Measurements from ENCODE around the gene FRAT2.

FRAT2 gene

GRCh38 chr10:97312897-97313296, 21.6 kb downstream of the FRAT2 start:
- Histone ChIP-seq H3K79me1 (replicated peaks; ENCODE audit: low read length, poor library complexity, severe bottlenecking) (no peaks in the 10 kb centered on the region), H2BK12ac (ENCODE audit: low read length in 2 of 2) (no peak overlapping the region), H2AFZ (ENCODE audit: low read depth, low read length) (no peak overlapping the region), H3K4me2 (ENCODE audit: low read length, poor library complexity, severe bottlenecking) (no peak overlapping the region), H3K36me3 (ENCODE audit: control insufficient read depth in 1 of 2, insufficient read depth in 2 of 2, low read depth in 1 of 2, low read length in 2 of 2) (no peaks in the 10 kb centered on the region), H4K91ac (ENCODE audit: low read length) (no peak overlapping the region), H2AK5ac (ENCODE audit: low read length, severe bottlenecking) (no peak overlapping the region), H3K27ac (ENCODE audit: low read length, poor library complexity, severe bottlenecking) (no peak overlapping the region), H2BK15ac (ENCODE audit: low read depth, poor library complexity, severe bottlenecking) (no peak overlapping the region), H3K14ac (ENCODE audit: low read length in 2 of 2) (no peak overlapping the region), H3K4me1 (ENCODE audit: control insufficient read depth, insufficient read depth, low read depth, low read length) (no peaks in the 10 kb centered on the region), H3K9ac (ENCODE audit: low read length) (no peak overlapping the region), H3K27me3 (ENCODE audit: control insufficient read depth in 1 of 2, insufficient read depth in 1 of 2, low read length in 2 of 2) (peaks cover 0 to 7% of the 10 kb centered on the region in 2 experiments), H3K23ac (ENCODE audit: low read length in 2 of 2) (no peak overlapping the region), H2BK5ac (ENCODE audit: low read depth, low read length, poor library complexity, severe bottlenecking) (no peak overlapping the region), H3K9me3 (ENCODE audit: control insufficient read depth, low read length) (no peaks in the 10 kb centered on the region), H3K4me3 (ENCODE audit: insufficient read depth in 1 of 2, low read depth in 1 of 2, low read length in 2 of 2) (no peak overlapping the region), H3K4ac (ENCODE audit: low read depth in 1 of 2, low read length in 2 of 2) (no peak overlapping the region), H3K18ac (ENCODE audit: low read depth in 1 of 2, low read length in 2 of 2) (no peak overlapping the region), H4K8ac (ENCODE audit: low read length) (no peak overlapping the region), H2BK120ac (ENCODE audit: low read depth, low read length) (no peak overlapping the region)
- no peak for DNase-seq
- 87% methylated on average over 6 of the region's 6 CpGs for WGBS

DNA sequence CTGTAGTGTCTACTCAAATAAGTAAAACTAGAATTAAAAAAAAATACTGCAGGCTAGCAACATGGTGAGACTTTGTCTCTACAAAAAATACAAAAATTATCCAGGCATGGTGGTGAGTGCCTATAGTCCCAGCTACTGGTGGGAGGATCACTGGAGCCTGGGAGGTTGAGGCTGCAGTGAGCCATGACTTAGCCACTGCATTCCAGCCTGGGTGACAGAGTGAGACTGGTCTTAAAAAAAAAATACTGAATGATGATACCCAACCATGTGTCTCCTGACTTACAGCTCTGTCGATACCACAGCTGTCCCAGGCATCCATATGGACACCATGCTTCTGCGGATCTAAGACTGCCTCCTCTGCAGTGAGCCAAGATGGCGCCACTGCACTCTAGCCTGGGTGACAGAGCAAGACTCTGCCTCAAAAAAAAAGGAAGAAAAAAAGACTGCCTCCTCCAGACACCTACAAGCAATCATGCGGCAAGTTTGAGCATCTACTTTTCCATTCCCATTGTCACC, 23.4 kb downstream of the FRAT2 start:
- H3K4me2 ChIP-seq (ENCODE audit: low read length, poor library complexity, severe bottlenecking): no peak overlapping the region
- no peak overlapping the region for H4K91ac ChIP-seq (ENCODE audit: low read length)
- H3K79me1 ChIP-seq (replicated peaks; ENCODE audit: low read length, poor library complexity, severe bottlenecking): no peaks in the 10 kb centered on the region
- 94% methylated on average over 4 of the region's 4 CpGs for WGBS
- H3K36me3 ChIP-seq (ENCODE audit: control insufficient read depth in 1 of 2, insufficient read depth in 2 of 2, low read depth in 1 of 2, low read length in 2 of 2): no peaks in the 10 kb centered on the region
- H2BK12ac ChIP-seq (ENCODE audit: low read length in 2 of 2): no peak overlapping the region
- H3K4ac ChIP-seq (ENCODE audit: low read depth in 1 of 2, low read length in 2 of 2): no peak overlapping the region
- H3K9ac ChIP-seq (ENCODE audit: low read length): no peak overlapping the region
- H2BK5ac ChIP-seq (ENCODE audit: low read depth, low read length, poor library complexity, severe bottlenecking): no peak overlapping the region
- no peak for DNase-seq
- no peak overlapping the region for H3K4me3 ChIP-seq (ENCODE audit: insufficient read depth in 1 of 2, low read depth in 1 of 2, low read length in 2 of 2)
- no peaks in the 10 kb centered on the region for H3K4me1 ChIP-seq (ENCODE audit: control insufficient read depth, insufficient read depth, low read depth, low read length)
- H3K27ac ChIP-seq (ENCODE audit: low read length, poor library complexity, severe bottlenecking): no peak overlapping the region
- no peak overlapping the region for H2BK120ac ChIP-seq (ENCODE audit: low read depth, low read length)
- no peak overlapping the region for H2AFZ ChIP-seq (ENCODE audit: low read depth, low read length)
- H3K23ac ChIP-seq (ENCODE audit: low read length in 2 of 2): no peak overlapping the region
- H3K18ac ChIP-seq (ENCODE audit: low read depth in 1 of 2, low read length in 2 of 2): no peak overlapping the region
- no peak overlapping the region for H2AK5ac ChIP-seq (ENCODE audit: low read length, severe bottlenecking)
- H2BK15ac ChIP-seq (ENCODE audit: low read depth, poor library complexity, severe bottlenecking): no peak overlapping the region
- no peak overlapping the region for H3K14ac ChIP-seq (ENCODE audit: low read length in 2 of 2)
- no peak overlapping the region for H4K8ac ChIP-seq (ENCODE audit: low read length)
- no peaks in the 10 kb centered on the region for H3K9me3 ChIP-seq (ENCODE audit: control insufficient read depth, low read length)
- H3K27me3 ChIP-seq (ENCODE audit: control insufficient read depth in 1 of 2, insufficient read depth in 1 of 2, low read length in 2 of 2): no peaks in the 10 kb centered on the region

- Histone ChIP-seq H2BK12ac (ENCODE audit: low read length in 2 of 2) (no peak overlapping the region), H2AFZ (ENCODE audit: low read depth, low read length) (no peak overlapping the region), H2BK5ac (ENCODE audit: low read depth, low read length, poor library complexity, severe bottlenecking) (peak overlapping the region; percentile 44), H2BK120ac (ENCODE audit: low read depth, low read length) (no peak overlapping the region), H3K23ac (ENCODE audit: low read length in 2 of 2) (no peak overlapping the region), H3K9me3 (ENCODE audit: control insufficient read depth, low read length) (no peaks in the 10 kb centered on the region), H3K18ac (ENCODE audit: low read depth in 1 of 2, low read length in 2 of 2) (peak overlapping the region in 1 of 2 experiments; percentile 12), H3K4me3 (ENCODE audit: insufficient read depth in 1 of 2, low read depth in 1 of 2, low read length in 2 of 2) (no peak overlapping the region), H3K36me3 (ENCODE audit: control insufficient read depth in 1 of 2, insufficient read depth in 2 of 2, low read depth in 1 of 2, low read length in 2 of 2) (no peaks in the 10 kb centered on the region), H3K4me1 (ENCODE audit: control insufficient read depth, insufficient read depth, low read depth, low read length) (no peaks in the 10 kb centered on the region), H3K4ac (ENCODE audit: low read depth in 1 of 2, low read length in 2 of 2) (no peak overlapping the region), H3K9ac (ENCODE audit: low read length) (no peak overlapping the region), H3K79me1 (replicated peaks; ENCODE audit: low read length, poor library complexity, severe bottlenecking) (no peaks in the 10 kb centered on the region), H3K27me3 (ENCODE audit: control insufficient read depth in 1 of 2, insufficient read depth in 1 of 2, low read length in 2 of 2) (no peaks in the 10 kb centered on the region), H2AK5ac (ENCODE audit: low read length, severe bottlenecking) (no peak overlapping the region), H4K8ac (ENCODE audit: low read length) (no peak overlapping the region), H2BK15ac (ENCODE audit: low read depth, poor library complexity, severe bottlenecking) (no peak overlapping the region), H4K91ac (ENCODE audit: low read length) (no peak overlapping the region), H3K27ac (ENCODE audit: low read length, poor library complexity, severe bottlenecking) (no peak overlapping the region), H3K14ac (ENCODE audit: low read length in 2 of 2) (no peak overlapping the region), H3K4me2 (ENCODE audit: low read length, poor library complexity, severe bottlenecking) (no peak overlapping the region)
- WGBS: 79% methylated on average over 10 of the region's 10 CpGs
- DNase-seq: peak; percentile 25
Measured at GRCh38 chr10:97307866-97308780, 26.4 kb downstream of the FRAT2 start.

DNA sequence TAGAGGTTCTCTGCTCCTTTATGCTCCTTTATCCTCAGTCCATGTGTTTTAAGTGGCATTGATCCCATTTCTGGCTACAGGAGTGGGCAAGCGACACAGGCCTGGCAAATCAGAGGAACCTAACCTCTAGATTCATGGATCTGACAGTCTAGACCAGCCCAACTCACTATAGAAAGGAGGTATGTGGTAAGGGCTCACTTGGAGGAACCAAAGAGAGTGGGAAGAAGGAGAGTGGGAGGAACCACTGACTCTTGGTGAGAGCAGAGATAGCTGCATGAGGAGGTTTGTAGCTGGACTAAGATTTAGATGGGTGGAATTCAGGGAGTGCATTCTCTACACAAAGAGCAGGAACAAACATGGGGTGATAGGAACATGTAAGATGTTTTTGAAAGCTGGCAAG, 27.1 kb downstream of the FRAT2 start:
- no peak overlapping the region for H2BK12ac ChIP-seq (ENCODE audit: low read length in 2 of 2)
- no peak overlapping the region for H2BK5ac ChIP-seq (ENCODE audit: low read depth, low read length, poor library complexity, severe bottlenecking)
- H3K9me3 ChIP-seq (ENCODE audit: control insufficient read depth, low read length): no peaks in the 10 kb centered on the region
- no peak for DNase-seq
- no peak overlapping the region for H3K18ac ChIP-seq (ENCODE audit: low read depth in 1 of 2, low read length in 2 of 2)
- H3K4ac ChIP-seq (ENCODE audit: low read depth in 1 of 2, low read length in 2 of 2): no peak overlapping the region
- no peak overlapping the region for H3K14ac ChIP-seq (ENCODE audit: low read length in 2 of 2)
- no peak overlapping the region for H2BK15ac ChIP-seq (ENCODE audit: low read depth, poor library complexity, severe bottlenecking)
- peaks cover 0 to under 1% of the 10 kb centered on the region in 2 experiments for H3K27me3 ChIP-seq (ENCODE audit: control insufficient read depth in 1 of 2, insufficient read depth in 1 of 2, low read length in 2 of 2)
- H3K4me2 ChIP-seq (ENCODE audit: low read length, poor library complexity, severe bottlenecking): no peak overlapping the region
- H3K27ac ChIP-seq (ENCODE audit: low read length, poor library complexity, severe bottlenecking): no peak overlapping the region
- 100% methylated on average over 1 of the region's 1 CpG for WGBS
- H3K4me1 ChIP-seq (ENCODE audit: control insufficient read depth, insufficient read depth, low read depth, low read length): no peaks in the 10 kb centered on the region
- no peak overlapping the region for H4K8ac ChIP-seq (ENCODE audit: low read length)
- no peak overlapping the region for H2AFZ ChIP-seq (ENCODE audit: low read depth, low read length)
- no peak overlapping the region for H3K23ac ChIP-seq (ENCODE audit: low read length in 2 of 2)
- no peak overlapping the region for H2BK120ac ChIP-seq (ENCODE audit: low read depth, low read length)
- no peak overlapping the region for H2AK5ac ChIP-seq (ENCODE audit: low read length, severe bottlenecking)
- H3K9ac ChIP-seq (ENCODE audit: low read length): no peak overlapping the region
- no peaks in the 10 kb centered on the region for H3K79me1 ChIP-seq (replicated peaks; ENCODE audit: low read length, poor library complexity, severe bottlenecking)
- no peak overlapping the region for H4K91ac ChIP-seq (ENCODE audit: low read length)
- H3K36me3 ChIP-seq (ENCODE audit: control insufficient read depth in 1 of 2, insufficient read depth in 2 of 2, low read depth in 1 of 2, low read length in 2 of 2): no peaks in the 10 kb centered on the region
- H3K4me3 ChIP-seq (ENCODE audit: insufficient read depth in 1 of 2, low read depth in 1 of 2, low read length in 2 of 2): no peak overlapping the region
